ENCODE measurements around the gene RASEF.
A peak's percentile ranks its signal among the peaks of the same experiment; 100 is the strongest.
"Not testable (repeated sequence)": the region's sequence is repeated elsewhere in the genome, so short reads cannot be mapped to it uniquely, and the experiment has no call there.

The RASEF gene

DNA sequence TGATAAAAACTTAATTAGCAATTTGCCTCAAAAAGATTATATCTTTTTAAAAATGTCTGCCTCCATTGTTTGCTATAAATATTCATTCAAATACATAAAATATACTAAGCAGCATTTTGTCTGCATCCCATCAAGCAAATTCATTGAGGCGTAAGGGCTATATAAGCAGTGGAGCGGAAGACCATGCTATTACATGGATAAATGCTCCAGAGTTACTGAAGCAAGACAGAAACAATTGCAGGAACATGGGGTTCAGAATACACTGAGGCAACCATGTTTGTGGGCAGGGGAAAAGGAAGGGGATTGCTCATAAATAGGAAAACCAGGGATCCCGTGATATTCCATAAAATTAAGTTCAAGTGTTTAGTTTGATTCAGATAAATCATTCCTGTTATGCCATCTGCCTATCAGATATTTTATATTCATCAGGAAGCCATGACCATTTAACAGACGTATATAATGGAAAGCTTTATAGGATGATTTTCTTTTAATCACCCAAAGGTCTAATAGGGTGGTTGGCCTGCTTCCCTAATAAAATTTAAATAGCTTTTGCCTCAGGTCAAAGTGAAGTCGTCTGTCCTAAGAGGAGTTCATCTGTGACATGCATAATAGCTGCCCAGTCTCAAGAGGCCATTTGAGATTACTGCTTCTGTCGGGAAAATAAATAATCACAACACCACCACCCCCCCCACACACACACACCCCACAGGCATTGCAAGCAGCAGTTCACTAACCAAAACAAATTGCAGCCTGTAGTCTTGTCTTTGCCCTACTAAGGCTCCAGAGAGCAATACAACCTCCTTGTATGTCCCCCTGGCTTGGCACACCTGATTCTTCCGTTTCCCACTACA lies 105.2 kb downstream of the RASEF start:
- H3K4me3 ChIP-seq (ENCODE audit: low read length): no peak overlapping the region
- TF ChIP-seq CTCF (conservative IDR thresholded peaks at IDR 0.05; ENCODE audit: low read depth, low read length): no peak
- DNase-seq (ENCODE audit: low read depth): peak; percentile 60

DNA sequence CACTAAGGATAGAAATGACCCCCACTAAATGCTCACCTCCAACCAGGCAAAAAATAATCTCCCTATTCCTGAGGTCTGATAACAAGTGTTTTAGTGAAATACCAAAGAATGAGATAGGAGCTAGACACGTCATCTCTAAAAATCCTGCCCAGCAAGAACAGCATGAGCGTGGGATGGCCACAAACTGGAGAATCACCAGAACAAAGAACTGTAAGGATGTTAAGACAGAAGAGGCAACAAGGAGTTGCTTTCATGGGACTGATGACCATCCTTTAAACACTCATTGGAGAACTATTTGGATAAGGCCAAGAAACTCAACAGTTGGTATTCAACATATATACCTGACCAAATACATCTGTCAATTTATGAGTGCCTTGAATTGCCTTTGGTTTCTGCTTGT lies 113.7 kb downstream of the RASEF start:
- TF ChIP-seq CTCF (conservative IDR thresholded peaks at IDR 0.05; ENCODE audit: low read depth, low read length): no peak
- H3K4me3 ChIP-seq (ENCODE audit: low read length): no peak overlapping the region
- no peak for DNase-seq (ENCODE audit: low read depth)

- no peak for TF ChIP-seq CTCF (conservative IDR thresholded peaks at IDR 0.05; ENCODE audit: low read depth, low read length)
- DNase-seq (ENCODE audit: low read depth): no peak
- no peak overlapping the region for H3K4me3 ChIP-seq (ENCODE audit: low read length)
Observed at GRCh38 chr9:82940376-82940775, 122.6 kb downstream of the RASEF start.

DNA sequence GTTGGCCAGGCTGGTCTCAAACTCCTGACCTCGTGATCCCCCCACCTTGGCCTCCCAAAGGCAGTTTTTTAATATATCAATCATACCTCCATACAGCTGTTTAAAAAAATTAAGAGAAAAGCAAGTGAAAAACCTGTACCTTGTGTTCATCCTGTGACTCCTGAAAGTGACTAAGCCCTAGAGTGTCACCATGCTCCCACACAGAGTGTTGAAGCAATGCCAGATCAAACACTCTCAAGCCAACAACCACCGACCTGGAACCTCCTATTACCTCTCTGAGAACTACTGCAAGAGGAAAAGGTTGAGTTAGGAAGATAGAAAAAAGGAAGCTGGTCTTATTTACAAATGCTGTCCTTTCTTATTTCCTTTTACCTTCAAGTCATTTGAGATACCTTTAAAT lies 123.5 kb downstream of the RASEF start:
- DNase-seq (ENCODE audit: low read depth): no peak
- TF ChIP-seq CTCF (conservative IDR thresholded peaks at IDR 0.05; ENCODE audit: low read depth, low read length): no peak
- no peak overlapping the region for H3K4me3 ChIP-seq (ENCODE audit: low read length)

DNA sequence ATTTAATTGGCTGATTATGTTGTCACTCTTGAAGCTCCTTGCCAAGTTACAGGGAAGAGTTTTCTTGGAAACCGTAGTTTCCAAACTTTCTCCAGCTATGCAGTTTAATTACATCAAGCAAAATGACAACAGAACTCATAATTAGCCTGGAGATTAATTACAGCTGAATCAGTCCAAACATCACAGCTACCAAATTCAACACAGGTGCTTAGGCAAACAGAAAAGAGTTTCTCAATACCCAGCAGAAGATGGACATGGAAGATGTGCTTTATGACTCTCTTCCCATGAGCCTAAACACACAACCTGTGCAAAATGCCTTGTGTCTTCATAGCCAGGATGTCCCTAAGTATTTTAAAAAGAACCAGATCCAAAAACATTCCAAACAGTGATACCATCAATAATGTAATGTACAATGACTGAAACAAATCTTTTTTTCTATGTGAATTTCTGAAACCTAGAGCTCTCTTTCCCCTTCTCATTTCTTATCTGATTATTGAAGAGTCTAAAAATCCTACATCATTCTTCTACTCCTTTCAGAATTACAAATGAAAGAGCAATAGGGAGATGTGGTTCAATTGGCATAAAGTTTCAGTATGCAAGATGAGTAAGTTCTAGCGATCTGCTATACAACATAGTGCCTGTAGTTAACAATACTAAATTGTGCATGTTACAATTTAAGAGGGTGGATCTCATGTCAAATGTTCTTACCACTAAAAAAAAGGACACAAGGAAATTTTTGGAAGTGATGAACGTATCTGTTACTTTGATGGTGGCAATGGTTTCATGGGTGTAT lies 124.3 kb downstream of the RASEF start:
- no peak for TF ChIP-seq CTCF (conservative IDR thresholded peaks at IDR 0.05; ENCODE audit: low read depth, low read length)
- DNase-seq (ENCODE audit: low read depth): no peak
- no peak overlapping the region for H3K4me3 ChIP-seq (ENCODE audit: low read length)

GRCh38 chr9:82936561-82936960 lies 126.4 kb downstream of the RASEF start:
- DNase-seq (ENCODE audit: low read depth); H3K4me3 ChIP-seq (ENCODE audit: low read length): not testable (repeated sequence)

GRCh38 chr9:82934949-82935348 lies 128.0 kb downstream of the RASEF start:
- H3K4me3 ChIP-seq (ENCODE audit: low read length): no peak overlapping the region
- TF ChIP-seq CTCF (conservative IDR thresholded peaks at IDR 0.05; ENCODE audit: low read depth, low read length): no peak
- DNase-seq (ENCODE audit: low read depth): peak; percentile 50

DNA sequence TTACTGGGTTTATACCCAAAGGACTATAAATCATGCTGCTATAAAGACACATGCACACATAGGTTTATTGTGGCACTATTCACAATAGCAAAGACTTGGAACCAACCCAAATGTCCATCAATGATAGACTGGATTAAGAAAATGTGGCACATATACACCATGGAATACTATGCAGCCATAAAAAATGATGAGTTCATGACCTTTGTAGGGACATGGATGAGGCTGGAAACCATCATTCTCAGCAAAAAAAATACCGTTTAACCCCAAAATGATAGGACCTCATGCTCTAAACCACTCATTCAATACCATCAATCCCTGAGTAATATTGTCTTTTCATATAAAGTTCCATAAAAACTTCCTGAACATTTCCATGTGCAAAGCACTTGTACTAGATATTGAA lies 128.9 kb downstream of the RASEF start:
- not testable (repeated sequence) for H3K4me3 ChIP-seq (ENCODE audit: low read length); DNase-seq (ENCODE audit: low read depth)
